ENCODE data around the gene TCF7L1.

TCF7L1 gene

DNA sequence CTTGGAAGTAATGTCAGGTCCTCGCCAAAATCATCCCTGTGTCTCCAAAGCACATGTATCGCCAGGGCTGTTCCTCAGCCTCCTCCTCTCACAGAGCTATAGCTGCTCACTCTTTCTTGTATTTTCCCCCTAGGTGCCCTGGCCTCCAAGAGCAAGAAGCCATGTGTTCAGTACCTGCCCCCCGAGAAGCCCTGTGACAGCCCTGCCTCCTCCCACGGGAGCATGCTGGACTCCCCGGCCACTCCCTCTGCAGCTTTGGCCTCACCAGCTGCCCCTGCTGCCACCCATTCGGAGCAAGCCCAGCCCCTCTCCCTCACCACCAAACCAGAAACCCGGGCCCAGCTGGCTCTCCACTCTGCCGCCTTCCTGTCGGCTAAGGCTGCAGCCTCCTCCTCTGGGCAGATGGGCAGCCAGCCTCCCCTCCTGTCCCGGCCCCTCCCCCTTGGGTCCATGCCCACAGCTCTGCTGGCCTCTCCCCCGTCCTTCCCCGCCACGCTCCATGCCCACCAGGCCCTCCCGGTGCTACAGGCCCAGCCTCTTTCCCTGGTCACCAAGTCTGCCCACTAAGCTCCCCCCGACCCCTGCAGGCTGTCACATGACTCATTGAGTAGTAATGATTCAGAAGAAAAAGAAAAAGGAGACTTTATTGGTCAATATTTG lies 175.8 kb downstream of the TCF7L1 start:
- Histone ChIP-seq H4K20me1 (ENCODE audit: control insufficient read depth, insufficient read depth, low read depth, low read length) (no peaks in the 10 kb centered on the region), H3K9me2 (replicated peaks; ENCODE audit: control insufficient read depth, low read length) (no peaks in the 10 kb centered on the region), H3K4me2 (ENCODE audit: low read length) (peak overlapping the region; percentile 39; the same call in 1 of the 2 replicates), H3K27ac (ENCODE audit: low read depth, low read length) (no peak overlapping the region), H3K27me3 (ENCODE audit: control insufficient read depth, low read length) (peaks cover 45% of the 10 kb centered on the region), H3F3A (ENCODE audit: control insufficient read depth, insufficient read depth) (no peaks in the 10 kb centered on the region), H3K9me3 (ENCODE audit: control insufficient read depth, insufficient read depth, low read length) (no peaks in the 10 kb centered on the region), H3K4me1 (ENCODE audit: control insufficient read depth, low read length) (peaks cover 24% of the 10 kb centered on the region), H3K79me2 (ENCODE audit: control insufficient read depth, low read length) (no peaks in the 10 kb centered on the region), H3K36me3 (ENCODE audit: control insufficient read depth, low read length) (no peaks in the 10 kb centered on the region), H3K4me3 (ENCODE audit: low read length) (no peak overlapping the region)
- TF ChIP-seq EZH2phosphoT487 (IDR thresholded peaks at IDR 0.05; ENCODE audit: borderline replicate concordance, low read length) (no peak), CTCF (IDR thresholded peaks at IDR 0.05; ENCODE audit: low read depth, low read length, poor library complexity, severe bottlenecking) (no peak)

DNA sequence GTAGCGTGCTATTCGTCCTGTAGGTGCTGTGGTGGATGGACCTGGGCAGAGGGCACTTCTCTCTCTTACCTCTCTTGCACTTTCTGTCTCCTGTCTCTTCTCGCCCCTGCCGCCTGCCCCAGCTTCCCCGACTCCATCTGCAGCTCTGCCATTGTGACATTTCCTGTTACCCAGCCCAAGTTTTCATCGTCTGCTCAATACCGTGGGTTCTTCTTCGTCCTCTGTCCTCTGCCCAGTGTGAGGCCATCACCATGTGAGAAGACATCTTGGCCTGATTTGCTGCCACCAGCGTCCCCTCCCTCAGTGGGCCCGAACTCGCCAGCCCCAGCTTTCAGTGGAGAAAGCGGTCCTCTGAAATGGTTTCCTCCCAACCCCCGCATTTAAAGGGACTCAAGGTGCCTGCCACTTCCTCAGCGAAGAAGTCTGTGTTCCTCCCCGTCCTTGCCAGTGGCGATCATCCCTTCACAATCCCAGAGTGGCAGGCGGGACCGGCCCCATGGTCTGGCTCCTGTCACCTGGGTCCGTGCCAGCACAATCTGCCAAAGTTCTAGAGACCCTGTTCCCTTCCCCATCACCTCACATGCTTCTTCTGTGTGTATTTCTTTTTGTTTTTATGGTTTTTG lies 176.6 kb downstream of the TCF7L1 start:
- Histone ChIP-seq H3K4me1 (ENCODE audit: control insufficient read depth, low read length) (peaks cover 24% of the 10 kb centered on the region), H3K9me2 (replicated peaks; ENCODE audit: control insufficient read depth, low read length) (no peaks in the 10 kb centered on the region), H3K4me2 (ENCODE audit: low read length) (peak overlapping the region; percentile 39), H4K20me1 (ENCODE audit: control insufficient read depth, insufficient read depth, low read depth, low read length) (peaks cover 4% of the 10 kb centered on the region; the same call in 1 of the 2 replicates), H3K36me3 (ENCODE audit: control insufficient read depth, low read length) (peaks cover 4% of the 10 kb centered on the region; the same call in 1 of the 2 replicates), H3K4me3 (ENCODE audit: low read length) (no peak overlapping the region), H3K27ac (ENCODE audit: low read depth, low read length) (no peak overlapping the region), H3K79me2 (ENCODE audit: control insufficient read depth, low read length) (no peaks in the 10 kb centered on the region), H3K27me3 (ENCODE audit: control insufficient read depth, low read length) (peaks cover 39% of the 10 kb centered on the region), H3K9me3 (ENCODE audit: control insufficient read depth, insufficient read depth, low read length) (no peaks in the 10 kb centered on the region), H3F3A (ENCODE audit: control insufficient read depth, insufficient read depth) (no peaks in the 10 kb centered on the region)
- TF ChIP-seq CTCF (IDR thresholded peaks at IDR 0.05; ENCODE audit: low read depth, low read length, poor library complexity, severe bottlenecking) (no peak), EZH2phosphoT487 (IDR thresholded peaks at IDR 0.05; ENCODE audit: borderline replicate concordance, low read length) (no peak)

DNA sequence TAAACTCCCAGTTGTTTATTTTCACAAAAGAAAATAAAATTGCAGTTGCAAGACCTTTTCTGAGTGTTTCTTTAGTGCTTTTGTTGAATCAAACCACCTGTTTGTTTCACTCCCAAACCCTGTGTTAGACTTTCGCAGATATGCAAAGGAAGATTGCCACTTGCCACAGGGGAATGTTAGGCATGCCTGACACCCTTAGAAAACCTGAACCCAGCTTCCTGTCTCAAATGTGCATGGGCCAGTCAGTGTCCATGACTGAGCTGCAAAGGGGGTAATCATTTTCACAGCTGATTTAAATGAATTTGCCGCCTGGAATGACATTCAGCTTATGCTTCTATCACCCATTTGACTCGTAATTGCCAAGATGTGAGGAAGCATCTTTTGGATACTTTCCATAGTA lies 177.1 kb downstream of the TCF7L1 start:
- Histone ChIP-seq H3K79me2 (ENCODE audit: control insufficient read depth, low read length) (no peaks in the 10 kb centered on the region), H3K9me3 (ENCODE audit: control insufficient read depth, insufficient read depth, low read length) (no peaks in the 10 kb centered on the region), H3K4me2 (ENCODE audit: low read length) (peak overlapping the region; percentile 39; the same call in 1 of the 2 replicates), H4K20me1 (ENCODE audit: control insufficient read depth, insufficient read depth, low read depth, low read length) (peaks cover 5% of the 10 kb centered on the region; the same call in 1 of the 2 replicates), H3K27me3 (ENCODE audit: control insufficient read depth, low read length) (peaks cover 34% of the 10 kb centered on the region), H3K4me3 (ENCODE audit: low read length) (no peak overlapping the region), H3K9me2 (replicated peaks; ENCODE audit: control insufficient read depth, low read length) (no peaks in the 10 kb centered on the region), H3F3A (ENCODE audit: control insufficient read depth, insufficient read depth) (no peaks in the 10 kb centered on the region), H3K36me3 (ENCODE audit: control insufficient read depth, low read length) (peaks cover 6% of the 10 kb centered on the region; the same call in 1 of the 2 replicates), H3K27ac (ENCODE audit: low read depth, low read length) (no peak overlapping the region), H3K4me1 (ENCODE audit: control insufficient read depth, low read length) (peaks cover 24% of the 10 kb centered on the region)
- TF ChIP-seq CTCF (IDR thresholded peaks at IDR 0.05; ENCODE audit: low read depth, low read length, poor library complexity, severe bottlenecking): no peak
- no peak for TF ChIP-seq EZH2phosphoT487 (IDR thresholded peaks at IDR 0.05; ENCODE audit: borderline replicate concordance, low read length)
